Neural cell (in vitro differentiated cells): ENCODE data around the gene SETMAR.

Experiments
- CTCF ChIP-seq: fragments of 450-650 bp; IDR thresholded peaks from 2 replicates; pipeline ENCODE4 v1.5.1; 2014; ENCODE audit warnings: antibody characterized with exemption, mild to moderate bottlenecking, moderate library complexity; ENCODE audit not compliant: poor library complexity, severe bottlenecking
- EP300 ChIP-seq: fragments of 450-650 bp; conservative IDR thresholded peaks from 2 replicates; pipeline ENCODE4 v1.6.1; 2014; ENCODE audit warnings: antibody characterized with exemption, mild to moderate bottlenecking, moderate library complexity; ENCODE audit not compliant: poor library complexity, severe bottlenecking
- EZH2 ChIP-seq: fragments of 200-600, 300-800 bp; shearing (Covaris generic), sonication (generic); IDR thresholded peaks from 2 replicates; pipeline ENCODE4 v1.6.1; 2014; ENCODE audit warnings: antibody characterized with exemption, low read length, borderline replicate concordance, mild to moderate bottlenecking; ENCODE audit not compliant: insufficient read depth, poor library complexity, severe bottlenecking
- POLR2AphosphoS5 ChIP-seq: IDR thresholded peaks from 2 replicates; pipeline ENCODE4 v1.6.1; 2012
- REST ChIP-seq: IDR thresholded peaks from 2 replicates; pipeline ENCODE4 v1.6.1; 2012; ENCODE audit warnings: borderline replicate concordance
- TAF1 ChIP-seq: IDR thresholded peaks from 2 replicates; pipeline ENCODE4 v1.6.1; 2012; ENCODE audit warnings: low read depth

GRCh38 chr3:4284865-4285264 lies 18.3 kb upstream of the SETMAR start:
- TF ChIP-seq CTCF: no peak
- TF ChIP-seq REST: no peak
- TF ChIP-seq POLR2AphosphoS5: no peak
- TF ChIP-seq EP300: no peak
- TF ChIP-seq EZH2: no peak
- TF ChIP-seq TAF1: no peak
